Astrocyte of the spinal cord (primary cell): Measurements from ENCODE around the gene ANKRD13B.

Experiments used
- DNase-seq: peaks from one replicate; pipeline ENCODE4 v3.0.0; 2011; ENCODE audit warnings: low read depth, low spot score
- H3K4me3 ChIP-seq: 2 replicates; pipeline ENCODE4 v1.5.1; 2011; ENCODE audit warnings: low read depth, mild to moderate bottlenecking, low read length, moderate library complexity
- CTCF ChIP-seq: IDR thresholded peaks from 2 replicates; pipeline ENCODE4 v1.5.1; 2012; ENCODE audit warnings: low read depth, mild to moderate bottlenecking, low read length, inconsistent platforms
- in situ Hi-C: cut with HindIII; loops from 2 replicates; pipeline ENCODE4 v1.10.0; 2017; ENCODE audit warnings: low sequenced_read_pairs

Gene ANKRD13B

DNA sequence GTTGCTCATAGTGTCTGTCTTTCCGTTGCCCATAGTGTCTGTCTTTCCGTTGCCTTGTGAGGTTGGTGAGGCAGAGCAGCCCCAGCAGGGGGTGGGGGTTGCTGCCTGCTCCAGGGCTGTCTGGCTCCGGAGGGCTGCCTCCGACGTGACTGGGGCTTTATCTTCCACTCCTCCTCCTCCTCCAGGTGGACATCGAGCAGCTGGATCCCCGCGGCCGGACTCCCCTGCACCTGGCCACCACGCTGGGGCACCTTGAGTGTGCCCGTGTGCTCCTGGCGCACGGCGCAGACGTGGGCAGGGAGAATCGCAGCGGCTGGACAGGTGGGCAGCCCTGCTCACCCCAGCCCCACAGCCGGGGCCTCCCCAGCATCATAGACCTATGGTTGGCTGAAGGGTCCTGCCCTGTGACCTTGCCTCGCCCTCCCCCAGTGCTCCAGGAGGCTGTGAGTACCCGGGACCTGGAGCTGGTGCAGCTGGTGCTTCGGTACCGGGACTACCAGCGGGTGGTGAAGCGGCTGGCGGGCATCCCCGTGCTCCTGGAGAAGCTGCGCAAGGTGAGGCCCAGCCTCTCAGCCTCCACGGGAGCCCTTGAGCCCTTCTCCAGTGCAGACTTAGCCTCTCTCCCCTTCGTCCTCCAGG lies 14.7 kb downstream of the ANKRD13B start:
- in situ Hi-C loops = no loop called here
- no peak for DNase-seq
- no peak for TF ChIP-seq CTCF
- H3K4me3 ChIP-seq = no peak overlapping the region

GRCh38 chr17:29608986-29609385 lies 16.1 kb downstream of the ANKRD13B start:
- no peak overlapping the region for H3K4me3 ChIP-seq
- in situ Hi-C loops = no loop called here
- TF ChIP-seq CTCF = no peak
- no peak for DNase-seq

DNA sequence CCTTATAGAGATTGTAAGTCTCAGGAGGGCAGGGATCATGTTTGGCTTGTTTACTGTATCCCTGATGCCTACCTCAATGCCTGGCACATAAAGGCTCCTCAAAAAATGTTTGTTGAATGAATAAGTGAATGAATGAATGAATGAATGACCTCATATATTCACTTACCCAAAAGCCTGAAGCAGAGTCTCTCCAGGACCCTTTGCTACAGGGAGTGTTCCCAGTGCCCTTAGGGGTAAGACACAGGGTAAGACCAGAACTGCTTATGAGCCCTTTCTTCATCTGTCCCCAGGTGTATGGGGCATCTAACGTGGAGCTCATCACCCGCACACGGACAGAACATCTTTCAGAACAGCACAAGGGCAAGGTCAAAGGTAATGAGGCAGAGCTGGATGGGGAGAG lies 17.5 kb downstream of the ANKRD13B start:
- in situ Hi-C loops = no loop called here
- no peak overlapping the region for H3K4me3 ChIP-seq
- DNase-seq = no peak
- no peak for TF ChIP-seq CTCF

DNA sequence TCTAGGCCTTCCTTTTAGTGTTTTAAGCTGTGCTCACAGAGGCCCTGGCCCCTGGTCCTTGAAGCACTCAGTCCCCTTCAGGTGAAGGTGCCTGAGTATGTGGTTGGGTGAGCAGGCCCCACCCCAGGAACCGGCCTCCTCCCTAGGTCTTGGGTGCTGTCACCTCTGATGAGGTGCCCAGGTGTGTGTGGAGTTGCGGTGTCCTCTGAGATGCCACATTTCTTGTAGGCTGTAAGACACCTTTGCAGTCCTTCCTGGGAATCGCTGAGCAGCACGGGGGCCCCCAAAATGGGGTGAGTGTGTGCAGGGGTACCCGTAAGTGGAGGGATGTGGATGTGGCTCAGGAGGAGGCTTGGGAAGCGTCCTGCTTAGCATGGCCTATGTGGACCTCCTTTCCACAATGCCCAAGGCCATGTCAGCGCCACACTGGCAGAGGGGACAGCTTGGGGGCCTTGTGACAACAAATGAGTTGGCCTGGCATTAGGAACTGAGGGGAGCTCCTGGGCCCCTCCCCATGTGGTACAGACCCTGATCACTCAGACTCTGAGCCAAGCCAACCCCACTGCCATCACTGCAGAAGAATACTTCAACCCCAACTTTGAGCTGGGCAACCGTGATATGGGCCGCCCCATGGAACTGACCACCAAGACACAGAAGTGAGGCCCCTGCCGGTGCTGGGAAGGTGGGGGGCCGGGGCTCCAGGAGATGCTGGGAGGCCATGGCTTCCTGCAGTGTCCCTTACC lies 18.6 kb downstream of the ANKRD13B start:
- DNase-seq = no peak
- in situ Hi-C loops = no loop called here
- no peak overlapping the region for H3K4me3 ChIP-seq

GRCh38 chr17:29612094-29612403 lies 19.1 kb downstream of the ANKRD13B start:
- no peak for TF ChIP-seq CTCF

More for the DNA sequence above, 18.6 kb downstream of the ANKRD13B start:
- TF ChIP-seq CTCF = no peak

DNA sequence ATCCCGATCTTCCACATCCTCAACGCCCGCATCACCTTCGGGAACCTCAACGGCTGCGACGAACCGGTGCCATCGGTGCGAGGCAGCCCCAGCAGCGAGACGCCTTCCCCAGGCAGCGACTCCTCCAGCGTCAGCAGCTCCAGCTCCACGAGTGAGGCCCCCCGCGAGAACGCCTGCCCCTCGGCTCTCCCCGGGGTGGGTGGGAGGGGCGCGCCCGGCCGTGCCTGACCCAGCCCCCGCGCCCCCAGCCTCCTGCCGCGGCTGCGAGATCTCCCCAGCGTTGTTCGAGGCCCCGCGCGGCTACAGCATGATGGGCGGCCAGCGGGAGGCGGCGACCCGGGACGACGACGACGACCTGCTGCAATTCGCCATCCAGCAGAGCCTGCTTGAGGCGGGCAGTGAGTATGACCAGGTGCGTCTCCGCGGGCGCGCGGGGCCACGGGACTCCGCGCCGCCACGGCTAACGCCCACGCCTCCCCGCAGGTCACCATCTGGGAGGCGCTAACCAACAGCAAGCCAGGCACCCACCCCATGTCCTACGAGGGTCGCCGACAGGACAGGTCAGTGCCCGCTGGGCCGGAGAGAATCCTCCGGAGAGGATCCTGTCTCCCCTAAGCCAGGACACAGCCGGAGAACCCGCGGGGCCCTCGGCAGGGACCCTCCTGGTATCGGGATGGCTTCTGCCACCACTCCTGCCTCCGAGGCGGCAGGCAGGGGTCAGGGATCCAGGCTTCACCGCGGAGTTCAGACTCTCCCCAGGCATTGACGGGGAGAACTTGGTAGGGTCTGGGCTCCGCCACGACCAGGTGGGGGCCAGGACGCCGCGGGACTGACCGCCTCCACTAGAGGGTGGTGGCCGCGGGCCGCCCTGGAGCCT lies 19.7 kb downstream of the ANKRD13B start:
- in situ Hi-C loops = no loop called here
- TF ChIP-seq CTCF = no peak
- H3K4me3 ChIP-seq = no peak overlapping the region
- DNase-seq = no peak

More at GRCh38 chr17:29612094-29612403, 19.1 kb downstream of the ANKRD13B start:
- no peak for DNase-seq
- H3K4me3 ChIP-seq = no peak overlapping the region
- in situ Hi-C loops = no loop called here
